ENCODE measurements around the gene OSBP2. TPM values are rescaled to one million over a fixed set of nuclear protein-coding genes. Genes with fewer than 3 reads are reported as not detected.
A peak's percentile ranks its signal among the peaks of the same experiment; 100 is the strongest.

The OSBP2 gene
- total and polyA plus RNA-seq, 10 of the 15 experiments (the other 5 are each of a cell fraction or from before 2014, with no cell fraction given), result 0.11 to 7.7 (median 3.6) TPM

DNA sequence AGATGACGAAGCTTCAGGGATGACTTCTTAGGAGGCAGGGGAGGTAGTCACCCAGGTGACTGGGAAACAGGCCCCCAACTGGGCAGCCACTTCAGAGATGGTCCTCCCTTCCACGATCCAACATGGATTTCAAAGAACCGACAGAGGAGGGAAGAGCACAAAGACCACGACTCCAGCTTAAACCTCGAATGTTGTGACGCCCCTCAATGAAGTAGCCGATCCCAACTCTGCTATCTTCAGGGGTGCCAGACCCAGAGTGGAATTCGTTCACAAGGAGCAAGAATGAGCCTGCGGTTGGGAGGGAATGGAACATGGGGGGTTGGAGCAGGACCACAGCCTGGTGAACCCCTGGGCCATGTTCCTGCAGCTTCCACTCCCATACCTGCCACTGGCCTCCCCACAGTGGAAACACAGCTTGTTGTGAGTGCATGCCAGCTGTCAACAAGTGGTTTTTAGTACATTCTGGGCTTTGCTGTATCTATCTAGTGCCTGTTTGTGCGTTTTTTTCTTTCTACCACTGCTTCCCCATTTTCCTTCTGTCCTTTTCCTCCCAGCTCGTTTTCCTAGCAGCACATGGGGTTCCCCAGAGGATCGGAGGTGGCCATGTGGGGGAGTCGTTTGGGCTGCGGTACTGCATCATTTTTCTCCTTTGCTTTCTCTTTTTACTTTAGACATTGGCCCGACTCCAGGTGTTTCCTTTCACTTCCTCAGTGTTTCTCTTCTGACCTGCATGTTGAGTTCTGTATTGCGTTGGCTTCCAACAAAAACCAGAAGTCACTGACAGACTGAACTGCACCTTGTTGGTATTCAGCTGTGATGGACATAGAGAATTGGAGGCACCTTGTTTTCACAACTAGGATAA is 208.1 kb downstream of the OSBP2 start:
- POLR2A ChIA-PET, result no interaction called here
- no peaks in the 10 kb centered on the region for H3K79me2 ChIP-seq (ENCODE audit: control insufficient read depth, insufficient read depth, low read length)
- FAIRE-seq (no peak), ATAC-seq (peak; percentile 71), DNase-seq (ENCODE audit: low read depth, low spot score) (peak; percentile 40)
- no peak overlapping the region; the same call in 1 of the 2 replicates for H3K4me3 ChIP-seq
- no peaks in the 10 kb centered on the region for H3K27me3 ChIP-seq (replicated peaks in 1 of 2; ENCODE audit: control insufficient read depth in 2 of 2, insufficient read depth in 2 of 2, low read length in 1 of 2)
- WGBS (ENCODE audit: insufficient coverage, insufficient replicate concordance, low lambda C conversion rate, missing lambda C conversion rate), result 45% methylated on average over 16 of the region's 16 CpGs
- H4K20me1 ChIP-seq (ENCODE audit: control insufficient read depth, insufficient read depth), result no peaks in the 10 kb centered on the region
- no TSS peak for BruUV-seq (replicated peaks)
- SMC1A ChIA-PET (ENCODE audit: uncharacterized antibody, unreplicated experiment), result interaction anchor here (1.0 kb wide), 1 partner anchor 9 kb away, joined by 4 read pairs; no protein-coding TSS in a partner anchor
- peak overlapping the region; percentile 63 for H2AFZ ChIP-seq (ENCODE audit: control insufficient read depth, low read depth, low read length)
- in situ Hi-C loops (cut with MboI) (loop anchor here (25.0 kb wide), 2 partner anchors 140 to 265 kb away; partner anchors contain the start of gene SLC35E4), intact Hi-C loops (cut with micrococcal nuclease; ENCODE audit: unreplicated experiment) (no loop called here)
- H3K9ac ChIP-seq (ENCODE audit: control insufficient read depth, insufficient read depth, low read length), result no peak overlapping the region
- 0 out of 2 replicates have a peak overlapping the region, but pooled peaks have one; percentile 20 for H3K27ac ChIP-seq (ENCODE audit: control insufficient read depth, insufficient read depth)
- TF ChIP-seq RUNX3 (IDR thresholded peaks at IDR 0.05; ENCODE audit: low read length), result 0 out of 2 replicates have a peak, but pooled peaks have one; percentile 6
- TF ChIP-seq, protein P1, sequence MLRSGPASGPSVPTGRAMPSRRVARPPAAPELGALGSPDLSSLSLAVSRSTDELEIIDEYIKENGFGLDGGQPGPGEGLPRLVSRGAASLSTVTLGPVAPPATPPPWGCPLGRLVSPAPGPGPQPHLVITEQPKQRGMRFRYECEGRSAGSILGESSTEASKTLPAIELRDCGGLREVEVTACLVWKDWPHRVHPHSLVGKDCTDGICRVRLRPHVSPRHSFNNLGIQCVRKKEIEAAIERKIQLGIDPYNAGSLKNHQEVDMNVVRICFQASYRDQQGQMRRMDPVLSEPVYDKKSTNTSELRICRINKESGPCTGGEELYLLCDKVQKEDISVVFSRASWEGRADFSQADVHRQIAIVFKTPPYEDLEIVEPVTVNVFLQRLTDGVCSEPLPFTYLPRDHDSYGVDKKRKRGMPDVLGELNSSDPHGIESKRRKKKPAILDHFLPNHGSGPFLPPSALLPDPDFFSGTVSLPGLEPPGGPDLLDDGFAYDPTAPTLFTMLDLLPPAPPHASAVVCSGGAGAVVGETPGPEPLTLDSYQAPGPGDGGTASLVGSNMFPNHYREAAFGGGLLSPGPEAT (IDR thresholded peaks at IDR 0.05; ENCODE audit: low read depth), result 0 out of 2 replicates have a peak, but pooled peaks have one; percentile 29
- peak; percentile 54 to 69; a peak in 3 of 4 replicates for TF ChIP-seq IKZF2 (IDR thresholded peaks at IDR 0.05)
- TF ChIP-seq ATF7 (IDR thresholded peaks at IDR 0.05; ENCODE audit: low read depth), result peak; percentile 28; the same call in 1 of the 2 replicates
- TF ChIP-seq SPI1 (IDR thresholded peaks at IDR 0.05; ENCODE audit: borderline replicate concordance, insufficient read depth, low read depth, low read length), result peak; percentile 91
- TF ChIP-seq MYC (IDR thresholded peaks at IDR 0.05; ENCODE audit: insufficient read depth, insufficient read length, insufficient replicate concordance, low read length, severe bottlenecking), result no peak
- peak; percentile 54 for TF ChIP-seq IKZF1 (conservative IDR thresholded peaks at IDR 0.05)
- TF ChIP-seq RELA (IDR thresholded peaks at IDR 0.05; ENCODE audit: borderline replicate concordance, partially characterized antibody), result no peak
- TF ChIP-seq HDGF (IDR thresholded peaks at IDR 0.05), result 0 out of 2 replicates have a peak, but pooled peaks have one; percentile 36
- peaks cover 9% of the 10 kb centered on the region for H3K4me1 ChIP-seq (ENCODE audit: control insufficient read depth, insufficient read depth, low read length)
- peak overlapping the region; percentile 31 for H3K4me2 ChIP-seq (ENCODE audit: control insufficient read depth, insufficient read depth)
- CTCF ChIA-PET, result interaction anchor here (0.7 to 3.3 kb wide), 5 partner anchors 11 to 269 kb away, joined by 3 to 11 read pairs (median 4); no protein-coding TSS in a partner anchor
- no peaks in the 10 kb centered on the region; the same call in 2 of the 3 replicates for H3K9me3 ChIP-seq (replicated peaks; ENCODE audit: control insufficient read depth, insufficient read depth, low read length)
- H3K36me3 ChIP-seq (ENCODE audit: control insufficient read depth in 2 of 2, insufficient read depth in 2 of 2, low read length in 1 of 2), result peaks cover 0 to 3% of the 10 kb centered on the region in 2 experiments; a peak in 1 of 4 replicates
- RAD21 ChIA-PET (ENCODE audit: unreplicated experiment), result interaction anchor here (1.4 kb wide), 1 partner anchor 17 kb away, joined by 5 read pairs; no protein-coding TSS in a partner anchor
